Measurements from ENCODE around the gene CACNA1I. TPM values are rescaled to one million over a fixed set of nuclear protein-coding genes. Genes with fewer than 3 reads are reported as not detected.

The CACNA1I gene
- total and polyA plus RNA-seq, 7 donors: 0.01 to 0.14 (median 0.04) TPM; not detected in 2

GRCh38 chr22:39580795-39581194, 10.2 kb downstream of the CACNA1I start:
- 87 to 96% (median 92%) methylated on average over 6 of the region's 6 CpGs for WGBS, 3 donors
- no peak for TF ChIP-seq CTCF (IDR thresholded peaks at IDR 0.05)
- H3K27ac ChIP-seq: no peak overlapping the region

GRCh38 chr22:39581303-39581702, 10.8 kb downstream of the CACNA1I start:
- no peaks in the 10 kb centered on the region for H3K9me3 ChIP-seq
- H3K4me1 ChIP-seq: no peaks in the 10 kb centered on the region
- WGBS, 3 donors: 84 to 91% (median 84%) methylated on average over 8 of the region's 8 CpGs
- H3K27ac ChIP-seq: no peak overlapping the region
- H3K36me3 ChIP-seq (ENCODE audit: insufficient read depth in 1 of 2, low read depth in 1 of 2): no peaks in the 10 kb centered on the region
- TF ChIP-seq CTCF (IDR thresholded peaks at IDR 0.05): no peak
- no peak overlapping the region for H3K4me3 ChIP-seq
- DNase-seq: no peak
- H3K27me3 ChIP-seq (ENCODE audit: insufficient read depth in 3 of 3, low read length in 2 of 3): peaks cover 0 to 40% (median 8%) of the 10 kb centered on the region in 3 donors
- intact Hi-C loops (cut with DNase I): no loop called here
- ATAC-seq: no peak

More at GRCh38 chr22:39580795-39581194, 10.2 kb downstream of the CACNA1I start:
- peaks cover 0 to 40% (median 8%) of the 10 kb centered on the region in 3 donors for H3K27me3 ChIP-seq (ENCODE audit: insufficient read depth in 3 of 3, low read length in 2 of 3)
- no peaks in the 10 kb centered on the region for H3K9me3 ChIP-seq
- no peaks in the 10 kb centered on the region for H3K4me1 ChIP-seq
- DNase-seq (no peak), ATAC-seq (no peak)
- H3K4me3 ChIP-seq: no peak overlapping the region
- H3K36me3 ChIP-seq (ENCODE audit: insufficient read depth in 1 of 2, low read depth in 1 of 2): no peaks in the 10 kb centered on the region
- intact Hi-C loops (cut with DNase I): no loop called here

- Histone ChIP-seq H3K27me3 (ENCODE audit: insufficient read depth in 3 of 3, low read length in 2 of 3) (peaks cover 0 to 27% (median 6%) of the 10 kb centered on the region in 3 donors), H3K36me3 (ENCODE audit: insufficient read depth in 1 of 2, low read depth in 1 of 2) (no peaks in the 10 kb centered on the region), H3K9me3 (no peaks in the 10 kb centered on the region), H3K27ac (no peak overlapping the region), H3K4me3 (no peak overlapping the region), H3K4me1 (no peaks in the 10 kb centered on the region)
- no peak for TF ChIP-seq CTCF (IDR thresholded peaks at IDR 0.05)
- ATAC-seq (no peak), DNase-seq (no peak)
- WGBS, 3 donors: 49 to 62% (median 56%) methylated on average over 3 of the region's 3 CpGs
- intact Hi-C loops (cut with DNase I): no loop called here
Observed at GRCh38 chr22:39583066-39583667, 12.6 kb downstream of the CACNA1I start.

GRCh38 chr22:39589875-39590274, 19.3 kb downstream of the CACNA1I start:
- peaks cover 0 to 29% (median 6%) of the 10 kb centered on the region in 3 donors for H3K27me3 ChIP-seq (ENCODE audit: insufficient read depth in 3 of 3, low read length in 2 of 3)
- no peak for DNase-seq
- no peaks in the 10 kb centered on the region for H3K9me3 ChIP-seq
- 75 to 79% (median 76%) methylated on average over 9 to 11 of the region's 11 CpGs for WGBS, 3 donors
- no peak overlapping the region for H3K27ac ChIP-seq
- no peak for TF ChIP-seq CTCF (IDR thresholded peaks at IDR 0.05)
- no peaks in the 10 kb centered on the region for H3K4me1 ChIP-seq
- H3K36me3 ChIP-seq (ENCODE audit: insufficient read depth in 1 of 2, low read depth in 1 of 2): no peaks in the 10 kb centered on the region
- H3K4me3 ChIP-seq: no peak overlapping the region
- no peak for ATAC-seq
- intact Hi-C loops (cut with DNase I): no loop called here

Data from psoas muscle (tissue), 8 donors.